ENCODE measurements around the gene SOAT1. TPM values are rescaled to one million over a fixed set of nuclear protein-coding genes. Genes with fewer than 3 reads are reported as not detected.
"Not testable (repeated sequence)": the region's sequence is repeated elsewhere in the genome, so short reads cannot be mapped to it uniquely, and the experiment has no call there.

The SOAT1 gene
- total RNA-seq: 10 to 100 TPM; 58.3 to 62.8 TPM

DNA sequence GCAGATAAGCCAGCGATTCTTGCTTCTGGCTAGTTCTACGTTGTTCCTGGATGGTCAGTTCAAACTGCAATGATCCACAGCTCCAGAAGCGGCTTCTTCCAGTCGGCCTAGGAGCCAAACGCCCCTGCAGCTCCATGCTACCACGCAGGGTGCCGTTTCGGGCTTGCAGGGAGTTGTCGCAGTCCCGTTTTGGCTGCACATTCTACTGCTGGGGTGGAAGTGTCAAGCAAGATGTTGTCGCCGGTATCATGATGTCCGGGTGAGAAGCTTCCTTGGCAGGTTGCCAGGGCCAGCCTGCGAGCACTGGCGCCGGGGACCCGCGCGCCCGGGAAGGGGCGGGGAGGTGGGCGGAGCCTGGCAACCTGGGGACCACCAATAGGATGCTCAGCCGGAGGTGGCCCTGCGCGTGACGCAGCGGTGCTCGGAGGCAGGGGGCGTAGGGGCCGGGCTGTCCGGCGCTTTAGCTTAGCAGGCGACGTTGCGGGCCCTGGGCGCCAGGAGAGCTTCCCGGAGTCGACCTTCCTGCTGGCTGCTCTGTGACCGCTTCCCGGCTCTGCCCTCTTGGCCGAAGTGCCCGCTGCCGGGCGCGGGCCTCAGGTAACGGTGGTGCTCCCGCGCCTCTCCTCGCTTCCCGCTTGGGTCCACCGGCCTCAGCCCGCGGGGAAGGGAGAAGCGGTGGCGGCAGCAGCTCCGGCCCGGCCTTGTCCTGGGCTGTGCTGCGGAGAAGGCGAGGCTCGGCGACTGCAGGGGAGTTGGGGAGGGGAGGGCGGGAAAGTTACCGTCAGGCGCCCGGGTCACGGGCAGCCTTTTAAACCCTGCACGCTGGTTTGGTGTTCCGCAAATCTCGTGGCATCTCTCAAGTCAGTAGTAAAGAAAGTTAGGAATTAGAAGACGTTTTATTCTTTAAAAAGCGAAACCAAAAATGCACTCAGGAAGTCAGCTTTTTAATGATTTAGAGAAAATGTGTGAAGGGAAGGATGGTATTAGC, at the start of gene SOAT1:
TSS of gene SOAT1 (plus strand) at position 458 of the 988 bp plus-strand sequence. CDS start 8,888 bp downstream, outside the sequence.
- ATAC-seq (ENCODE audit: low read depth) (peak; percentile 98), DNase-seq (peak; percentile 97)
- POLR2A ChIA-PET: interaction anchor here (0.7 to 2.6 kb wide), 9 partner anchors 60 to 266 kb away, joined by 3 to 24 read pairs (median 5); partner anchors contain the start of genes AXDND1 and TOR3A
- Mint-ChIP-seq H3K4me3 (peak within 1 kb of the TSS; percentile 100), H3K27ac (peak within 1 kb of the TSS; percentile 97), H3K36me3 (peaks cover 23% of the 10 kb centered on the region), H3K27me3 (no peaks in the 10 kb centered on the region), H3K4me1 (peaks cover 38% of the 10 kb centered on the region), H3K9me3 (no peaks in the 10 kb centered on the region)

DNA sequence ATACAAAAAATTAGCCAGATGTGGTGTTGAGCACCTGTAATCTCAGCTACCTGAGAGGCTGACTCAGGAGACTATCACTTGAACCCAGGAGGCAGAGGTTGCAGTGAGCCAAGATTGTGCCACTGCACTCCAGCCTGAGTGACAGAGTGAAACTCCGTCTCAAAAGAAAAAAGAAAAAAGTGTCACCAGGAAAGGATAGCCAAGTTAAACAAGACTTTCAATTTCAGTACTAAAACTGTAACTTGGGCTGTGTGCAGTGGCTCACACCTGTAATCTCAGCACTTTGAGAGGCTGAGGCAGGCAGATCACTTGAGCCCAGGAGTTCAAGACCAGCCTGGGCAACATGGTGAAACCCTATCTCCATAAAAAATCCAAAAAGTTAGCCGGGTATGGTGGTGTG, 48.2 kb upstream of the SOAT1 start:
- H3K4me3 Mint-ChIP-seq; DNase-seq; ATAC-seq (ENCODE audit: low read depth); H3K27me3 Mint-ChIP-seq; POLR2A ChIA-PET; H3K9me3 Mint-ChIP-seq; H3K4me1 Mint-ChIP-seq; H3K36me3 Mint-ChIP-seq; H3K27ac Mint-ChIP-seq: not testable (repeated sequence)

- no peak for DNase-seq
- no peaks in the 10 kb centered on the region for H3K36me3 Mint-ChIP-seq
- ATAC-seq (ENCODE audit: low read depth): no peak
- H3K9me3 Mint-ChIP-seq: no peaks in the 10 kb centered on the region
- H3K27me3 Mint-ChIP-seq: no peaks in the 10 kb centered on the region
- no peak overlapping the region for H3K4me3 Mint-ChIP-seq
- H3K4me1 Mint-ChIP-seq: no peaks in the 10 kb centered on the region
- POLR2A ChIA-PET: no interaction called here
- no peak overlapping the region for H3K27ac Mint-ChIP-seq
Observed at GRCh38 chr1:179247923-179248322, 45.7 kb upstream of the SOAT1 start.

- DNase-seq: no peak
- Mint-ChIP-seq H3K36me3 (no peaks in the 10 kb centered on the region), H3K4me1 (no peaks in the 10 kb centered on the region), H3K27ac (no peak overlapping the region), H3K9me3 (no peaks in the 10 kb centered on the region), H3K27me3 (no peaks in the 10 kb centered on the region), H3K4me3 (no peak overlapping the region)
- ATAC-seq (ENCODE audit: low read depth): no peak
- POLR2A ChIA-PET: interaction anchor here (0.6 kb wide), 1 partner anchor 56 kb away, joined by 3 read pairs; no protein-coding TSS in a partner anchor
Observed at GRCh38 chr1:179251675-179252074, 41.9 kb upstream of the SOAT1 start.

DNA sequence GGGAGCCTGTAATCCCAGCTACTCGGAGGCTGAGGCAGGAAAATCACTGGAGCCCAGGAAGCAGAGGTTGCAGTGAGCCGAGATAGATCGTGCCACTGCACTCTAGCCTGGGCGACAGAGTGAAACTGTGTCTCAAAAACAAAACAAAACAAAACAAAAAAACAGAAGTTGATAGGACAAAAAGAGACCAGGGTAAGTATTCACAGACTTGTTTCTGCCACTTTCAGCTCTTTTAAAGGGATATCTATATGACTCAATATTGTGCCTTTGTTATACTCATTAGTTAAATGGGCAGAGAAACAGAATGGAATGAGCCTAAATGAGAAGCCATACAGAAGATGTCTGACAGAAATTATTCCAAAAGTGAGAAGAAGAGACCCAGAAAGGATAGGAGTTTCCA, 41.0 kb upstream of the SOAT1 start:
- H3K4me3 Mint-ChIP-seq: no peak overlapping the region
- no peaks in the 10 kb centered on the region for H3K4me1 Mint-ChIP-seq
- no peak for DNase-seq
- POLR2A ChIA-PET: no interaction called here
- no peak overlapping the region for H3K27ac Mint-ChIP-seq
- ATAC-seq (ENCODE audit: low read depth): no peak
- H3K27me3 Mint-ChIP-seq: no peaks in the 10 kb centered on the region
- H3K36me3 Mint-ChIP-seq: no peaks in the 10 kb centered on the region
- H3K9me3 Mint-ChIP-seq: no peaks in the 10 kb centered on the region

- no peaks in the 10 kb centered on the region for H3K27me3 Mint-ChIP-seq
- no peak for ATAC-seq (ENCODE audit: low read depth)
- H3K4me1 Mint-ChIP-seq: no peaks in the 10 kb centered on the region
- no peaks in the 10 kb centered on the region for H3K9me3 Mint-ChIP-seq
- POLR2A ChIA-PET: no interaction called here
- no peak for DNase-seq
- no peaks in the 10 kb centered on the region for H3K36me3 Mint-ChIP-seq
- no peak overlapping the region for H3K4me3 Mint-ChIP-seq
- no peak overlapping the region for H3K27ac Mint-ChIP-seq
Observed at GRCh38 chr1:179253286-179253972, 40.2 kb upstream of the SOAT1 start.

GRCh38 chr1:179262183-179262582, 31.4 kb upstream of the SOAT1 start:
- Mint-ChIP-seq H3K4me1 (no peaks in the 10 kb centered on the region), H3K4me3 (no peak overlapping the region), H3K27me3 (no peaks in the 10 kb centered on the region), H3K27ac (no peak overlapping the region), H3K9me3 (no peaks in the 10 kb centered on the region), H3K36me3 (no peaks in the 10 kb centered on the region)
- no peak for ATAC-seq (ENCODE audit: low read depth)
- POLR2A ChIA-PET: no interaction called here
- DNase-seq: no peak

- no peak overlapping the region for H3K27ac Mint-ChIP-seq
- no peaks in the 10 kb centered on the region for H3K9me3 Mint-ChIP-seq
- H3K4me1 Mint-ChIP-seq: no peaks in the 10 kb centered on the region
- H3K4me3 Mint-ChIP-seq: no peak overlapping the region
- no peaks in the 10 kb centered on the region for H3K36me3 Mint-ChIP-seq
- DNase-seq (no peak), ATAC-seq (ENCODE audit: low read depth) (no peak)
- POLR2A ChIA-PET: no interaction called here
- H3K27me3 Mint-ChIP-seq: no peaks in the 10 kb centered on the region
Observed at GRCh38 chr1:179263121-179263520, 30.5 kb upstream of the SOAT1 start.

GRCh38 chr1:179264507-179264906, 29.1 kb upstream of the SOAT1 start:
- Mint-ChIP-seq H3K9me3 (no peaks in the 10 kb centered on the region), H3K4me1 (no peaks in the 10 kb centered on the region), H3K36me3 (no peaks in the 10 kb centered on the region), H3K27me3 (peaks cover 2% of the 10 kb centered on the region), H3K4me3 (no peak overlapping the region), H3K27ac (no peak overlapping the region)
- POLR2A ChIA-PET: no interaction called here
- DNase-seq: no peak
- no peak for ATAC-seq (ENCODE audit: low read depth)

- DNase-seq (no peak), ATAC-seq (ENCODE audit: low read depth) (no peak)
- Mint-ChIP-seq H3K4me1 (no peaks in the 10 kb centered on the region), H3K27me3 (peaks cover 2% of the 10 kb centered on the region), H3K36me3 (no peaks in the 10 kb centered on the region), H3K9me3 (no peaks in the 10 kb centered on the region), H3K4me3 (no peak overlapping the region), H3K27ac (no peak overlapping the region)
- POLR2A ChIA-PET: no interaction called here
Observed at GRCh38 chr1:179269071-179269470, 24.5 kb upstream of the SOAT1 start.

GRCh38 chr1:179274424-179274823, 19.2 kb upstream of the SOAT1 start:
- ATAC-seq (ENCODE audit: low read depth); H3K36me3 Mint-ChIP-seq: not testable (repeated sequence)
- POLR2A ChIA-PET: interaction anchor here (0.7 kb wide), 2 partner anchors 41 to 250 kb away, joined by 3 to 4 read pairs; no protein-coding TSS in a partner anchor

GRCh38 chr1:179278920-179279319, 14.7 kb upstream of the SOAT1 start:
- peaks cover 2% of the 10 kb centered on the region for H3K27me3 Mint-ChIP-seq
- H3K36me3 Mint-ChIP-seq: peaks cover 3% of the 10 kb centered on the region
- POLR2A ChIA-PET: no interaction called here
- H3K9me3 Mint-ChIP-seq: peaks cover 6% of the 10 kb centered on the region
- DNase-seq: no peak
- H3K4me1 Mint-ChIP-seq: no peaks in the 10 kb centered on the region
- no peak overlapping the region for H3K27ac Mint-ChIP-seq
- ATAC-seq (ENCODE audit: low read depth): no peak
- H3K4me3 Mint-ChIP-seq: no peak overlapping the region

More at GRCh38 chr1:179274424-179274823, 19.2 kb upstream of the SOAT1 start:
- not testable (repeated sequence) for H3K27ac Mint-ChIP-seq, H3K27me3 Mint-ChIP-seq, H3K4me3 Mint-ChIP-seq, H3K9me3 Mint-ChIP-seq, DNase-seq, H3K4me1 Mint-ChIP-seq

DNA sequence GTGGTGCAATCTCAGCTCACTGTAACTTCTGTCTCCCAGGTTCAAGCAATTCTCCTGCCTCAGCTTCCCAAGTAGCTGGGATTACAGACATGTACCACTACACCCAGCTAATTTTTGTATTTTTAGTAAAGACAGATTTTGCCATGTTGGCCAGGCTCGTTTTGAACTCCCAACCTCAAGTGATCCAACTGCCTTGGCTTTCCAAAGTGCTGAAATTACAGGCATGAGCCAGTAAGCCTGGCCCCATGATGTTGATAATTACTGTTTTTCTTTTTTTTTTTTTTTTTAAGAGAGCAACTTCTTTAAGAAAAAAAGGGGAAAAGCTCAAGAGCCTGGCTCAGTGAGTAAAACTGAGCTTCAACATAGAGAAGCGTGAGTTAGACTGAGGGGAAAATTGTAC, 9.6 kb upstream of the SOAT1 start:
- no peak overlapping the region for H3K4me3 Mint-ChIP-seq
- POLR2A ChIA-PET: no interaction called here
- H3K27me3 Mint-ChIP-seq: peaks cover 6% of the 10 kb centered on the region
- peaks cover 1% of the 10 kb centered on the region for H3K36me3 Mint-ChIP-seq
- H3K27ac Mint-ChIP-seq: no peak overlapping the region
- H3K9me3 Mint-ChIP-seq: peaks cover 3% of the 10 kb centered on the region
- DNase-seq (no peak), ATAC-seq (ENCODE audit: low read depth) (no peak)
- no peaks in the 10 kb centered on the region for H3K4me1 Mint-ChIP-seq
